Measurements from ENCODE around the gene PSD4. TPM values are rescaled to one million over a fixed set of nuclear protein-coding genes. Genes with fewer than 3 reads are reported as not detected.

Gene PSD4
- polyA plus RNA-seq, 1 donor from 2014 or later, result 0.67 TPM

DNA sequence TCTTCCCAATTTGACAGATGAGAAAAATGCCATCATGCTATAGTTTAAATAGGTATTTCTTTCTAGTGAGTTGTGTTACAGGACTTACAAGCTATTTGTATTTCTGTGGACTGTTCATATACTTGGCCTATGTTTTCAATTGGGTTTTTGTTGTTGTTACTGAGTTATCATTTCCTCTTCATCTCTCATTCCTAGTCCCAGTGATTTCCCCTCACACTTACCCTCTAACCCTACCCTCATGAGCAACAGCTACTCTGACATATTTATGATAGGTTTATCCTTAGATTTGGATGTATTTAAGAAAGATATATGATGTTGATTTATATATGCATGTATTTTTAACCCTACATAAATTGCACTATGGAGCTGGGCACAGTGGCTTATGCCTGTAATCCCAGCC lies 10.9 kb upstream of the PSD4 start:
- H3K27ac ChIP-seq (ENCODE audit: low read length), result no peak overlapping the region
- peaks cover 9% of the 10 kb centered on the region for H3K27me3 ChIP-seq (ENCODE audit: insufficient read depth, low read depth, low read length)
- no peak overlapping the region for H3K4me3 ChIP-seq (ENCODE audit: low read length)
- H3K9me3 ChIP-seq (ENCODE audit: low read length), result no peaks in the 10 kb centered on the region
- H3K9ac ChIP-seq (ENCODE audit: low read length), result no peak overlapping the region
- H3K79me2 ChIP-seq (replicated peaks; ENCODE audit: insufficient read depth, low read length), result no peaks in the 10 kb centered on the region
- no peaks in the 10 kb centered on the region for H3K9me2 ChIP-seq (ENCODE audit: insufficient read depth, low read length)
- no peaks in the 10 kb centered on the region for H4K20me1 ChIP-seq (ENCODE audit: insufficient read depth)
- no peaks in the 10 kb centered on the region for H3K36me3 ChIP-seq (ENCODE audit: insufficient read depth, low read length)
- no peaks in the 10 kb centered on the region for H3F3A ChIP-seq (ENCODE audit: insufficient read depth, low read length, poor library complexity, severe bottlenecking)
- TF ChIP-seq RAD21 (conservative IDR thresholded peaks at IDR 0.05), result no peak
- no peak for TF ChIP-seq TAF1 (IDR thresholded peaks at IDR 0.05; ENCODE audit: low read depth)
- TF ChIP-seq MXI1 (conservative IDR thresholded peaks at IDR 0.05; ENCODE audit: poor library complexity, severe bottlenecking), result no peak
- TF ChIP-seq POLR2AphosphoS5 (IDR thresholded peaks at IDR 0.05), result no peak
- TF ChIP-seq EZH2 (IDR thresholded peaks at IDR 0.05; ENCODE audit: borderline replicate concordance, insufficient read depth, low read length, poor library complexity, severe bottlenecking), result no peak
- TF ChIP-seq, protein P1, sequence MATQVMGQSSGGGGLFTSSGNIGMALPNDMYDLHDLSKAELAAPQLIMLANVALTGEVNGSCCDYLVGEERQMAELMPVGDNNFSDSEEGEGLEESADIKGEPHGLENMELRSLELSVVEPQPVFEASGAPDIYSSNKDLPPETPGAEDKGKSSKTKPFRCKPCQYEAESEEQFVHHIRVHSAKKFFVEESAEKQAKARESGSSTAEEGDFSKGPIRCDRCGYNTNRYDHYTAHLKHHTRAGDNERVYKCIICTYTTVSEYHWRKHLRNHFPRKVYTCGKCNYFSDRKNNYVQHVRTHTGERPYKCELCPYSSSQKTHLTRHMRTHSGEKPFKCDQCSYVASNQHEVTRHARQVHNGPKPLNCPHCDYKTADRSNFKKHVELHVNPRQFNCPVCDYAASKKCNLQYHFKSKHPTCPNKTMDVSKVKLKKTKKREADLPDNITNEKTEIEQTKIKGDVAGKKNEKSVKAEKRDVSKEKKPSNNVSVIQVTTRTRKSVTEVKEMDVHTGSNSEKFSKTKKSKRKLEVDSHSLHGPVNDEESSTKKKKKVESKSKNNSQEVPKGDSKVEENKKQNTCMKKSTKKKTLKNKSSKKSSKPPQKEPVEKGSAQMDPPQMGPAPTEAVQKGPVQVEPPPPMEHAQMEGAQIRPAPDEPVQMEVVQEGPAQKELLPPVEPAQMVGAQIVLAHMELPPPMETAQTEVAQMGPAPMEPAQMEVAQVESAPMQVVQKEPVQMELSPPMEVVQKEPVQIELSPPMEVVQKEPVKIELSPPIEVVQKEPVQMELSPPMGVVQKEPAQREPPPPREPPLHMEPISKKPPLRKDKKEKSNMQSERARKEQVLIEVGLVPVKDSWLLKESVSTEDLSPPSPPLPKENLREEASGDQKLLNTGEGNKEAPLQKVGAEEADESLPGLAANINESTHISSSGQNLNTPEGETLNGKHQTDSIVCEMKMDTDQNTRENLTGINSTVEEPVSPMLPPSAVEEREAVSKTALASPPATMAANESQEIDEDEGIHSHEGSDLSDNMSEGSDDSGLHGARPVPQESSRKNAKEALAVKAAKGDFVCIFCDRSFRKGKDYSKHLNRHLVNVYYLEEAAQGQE (IDR thresholded peaks at IDR 0.05; ENCODE audit: borderline replicate concordance), result no peak
- no peak for TF ChIP-seq EP300 (conservative IDR thresholded peaks at IDR 0.05; ENCODE audit: poor library complexity, severe bottlenecking)
- TF ChIP-seq, protein P2, sequence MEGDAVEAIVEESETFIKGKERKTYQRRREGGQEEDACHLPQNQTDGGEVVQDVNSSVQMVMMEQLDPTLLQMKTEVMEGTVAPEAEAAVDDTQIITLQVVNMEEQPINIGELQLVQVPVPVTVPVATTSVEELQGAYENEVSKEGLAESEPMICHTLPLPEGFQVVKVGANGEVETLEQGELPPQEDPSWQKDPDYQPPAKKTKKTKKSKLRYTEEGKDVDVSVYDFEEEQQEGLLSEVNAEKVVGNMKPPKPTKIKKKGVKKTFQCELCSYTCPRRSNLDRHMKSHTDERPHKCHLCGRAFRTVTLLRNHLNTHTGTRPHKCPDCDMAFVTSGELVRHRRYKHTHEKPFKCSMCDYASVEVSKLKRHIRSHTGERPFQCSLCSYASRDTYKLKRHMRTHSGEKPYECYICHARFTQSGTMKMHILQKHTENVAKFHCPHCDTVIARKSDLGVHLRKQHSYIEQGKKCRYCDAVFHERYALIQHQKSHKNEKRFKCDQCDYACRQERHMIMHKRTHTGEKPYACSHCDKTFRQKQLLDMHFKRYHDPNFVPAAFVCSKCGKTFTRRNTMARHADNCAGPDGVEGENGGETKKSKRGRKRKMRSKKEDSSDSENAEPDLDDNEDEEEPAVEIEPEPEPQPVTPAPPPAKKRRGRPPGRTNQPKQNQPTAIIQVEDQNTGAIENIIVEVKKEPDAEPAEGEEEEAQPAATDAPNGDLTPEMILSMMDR (IDR thresholded peaks at IDR 0.05; ENCODE audit: poor library complexity, severe bottlenecking), result no peak
- TF ChIP-seq SMC3 (conservative IDR thresholded peaks at IDR 0.05; ENCODE audit: poor library complexity), result no peak
- no peak overlapping the region for H3K4me2 ChIP-seq (ENCODE audit: low read length)
- no peak overlapping the region for H2AFZ ChIP-seq (ENCODE audit: low read depth, low read length)

GRCh38 chr2:113164215-113164929 lies 9.4 kb upstream of the PSD4 start:
- no peak overlapping the region for H3K4me3 ChIP-seq (ENCODE audit: low read length)
- no peak overlapping the region for H3K4me2 ChIP-seq (ENCODE audit: low read length)
- H3K9ac ChIP-seq (ENCODE audit: low read length), result no peak overlapping the region
- no peaks in the 10 kb centered on the region for H3K27me3 ChIP-seq (ENCODE audit: insufficient read depth, low read depth, low read length)
- H4K20me1 ChIP-seq (ENCODE audit: insufficient read depth), result no peaks in the 10 kb centered on the region
- no peaks in the 10 kb centered on the region for H3K9me3 ChIP-seq (ENCODE audit: low read length)
- H3K9me2 ChIP-seq (ENCODE audit: insufficient read depth, low read length), result no peaks in the 10 kb centered on the region
- no peaks in the 10 kb centered on the region for H3F3A ChIP-seq (ENCODE audit: insufficient read depth, low read length, poor library complexity, severe bottlenecking)
- no peaks in the 10 kb centered on the region for H3K36me3 ChIP-seq (ENCODE audit: insufficient read depth, low read length)
- H3K27ac ChIP-seq (ENCODE audit: low read length), result no peak overlapping the region
- no peak for TF ChIP-seq POLR2AphosphoS5 (IDR thresholded peaks at IDR 0.05)
- TF ChIP-seq EZH2 (IDR thresholded peaks at IDR 0.05; ENCODE audit: borderline replicate concordance, insufficient read depth, low read length, poor library complexity, severe bottlenecking), result no peak
- TF ChIP-seq EP300 (conservative IDR thresholded peaks at IDR 0.05; ENCODE audit: poor library complexity, severe bottlenecking), result no peak
- TF ChIP-seq TAF1 (IDR thresholded peaks at IDR 0.05; ENCODE audit: low read depth), result no peak
- TF ChIP-seq RAD21 (conservative IDR thresholded peaks at IDR 0.05), result no peak
- TF ChIP-seq, protein P2 (IDR thresholded peaks at IDR 0.05; ENCODE audit: poor library complexity, severe bottlenecking), result no peak
- no peak for TF ChIP-seq SMC3 (conservative IDR thresholded peaks at IDR 0.05; ENCODE audit: poor library complexity)
- TF ChIP-seq MXI1 (conservative IDR thresholded peaks at IDR 0.05; ENCODE audit: poor library complexity, severe bottlenecking), result no peak
- TF ChIP-seq, protein P1 (IDR thresholded peaks at IDR 0.05; ENCODE audit: borderline replicate concordance), result no peak
- no peaks in the 10 kb centered on the region for H3K79me2 ChIP-seq (replicated peaks; ENCODE audit: insufficient read depth, low read length)
- no peak overlapping the region for H2AFZ ChIP-seq (ENCODE audit: low read depth, low read length)
